GM12864 (cell line): ENCODE results near the gene EBLN2.

Experiments
- DNase-seq: peaks from one replicate; pipeline ENCODE4 v3.0.0-alpha.2; 2011; ENCODE audit warnings: low read depth
- H3K4me3 ChIP-seq: 2 replicates; pipeline ENCODE4 v1.5.1; 2011; ENCODE audit warnings: mild to moderate bottlenecking, low read depth, low read length, control low read depth
- CTCF ChIP-seq: IDR thresholded peaks from 2 replicates; pipeline ENCODE4 v1.5.1; 2011; ENCODE audit warnings: low read depth, mild to moderate bottlenecking, moderate library complexity, low read length, control low read depth, inconsistent platforms; ENCODE audit errors: missing control alignments

The EBLN2 gene

DNA sequence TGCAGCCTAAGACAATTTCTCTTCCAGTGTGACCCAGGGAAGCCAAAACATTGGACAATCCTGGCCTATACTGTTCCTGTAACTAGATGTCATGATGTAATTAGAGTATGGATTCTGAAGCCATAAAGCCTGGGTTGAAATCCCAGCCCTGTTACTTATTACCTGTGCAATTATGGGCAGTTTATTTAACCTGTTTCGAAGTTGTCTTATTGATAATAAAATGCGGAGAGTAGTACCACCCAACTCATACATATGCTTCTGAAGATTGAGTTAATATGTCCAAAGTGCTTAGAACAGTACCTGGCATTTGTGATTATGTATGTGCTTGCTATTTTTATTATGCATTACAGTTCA, 34.7 kb upstream of the EBLN2 start:
- DNase-seq: no peak
- no peak overlapping the region for H3K4me3 ChIP-seq
- TF ChIP-seq CTCF: no peak

GRCh38 chr3:73028803-73029202, 32.7 kb upstream of the EBLN2 start:
- no peak for DNase-seq
- H3K4me3 ChIP-seq: no peak overlapping the region
- TF ChIP-seq CTCF: no peak

GRCh38 chr3:73029321-73029796, 32.1 kb upstream of the EBLN2 start:
- DNase-seq: no peak
- no peak for TF ChIP-seq CTCF
- H3K4me3 ChIP-seq: no peak overlapping the region

GRCh38 chr3:73030073-73030597, 31.3 kb upstream of the EBLN2 start:
- DNase-seq: no peak
- no peak overlapping the region for H3K4me3 ChIP-seq
- TF ChIP-seq CTCF: no peak

DNA sequence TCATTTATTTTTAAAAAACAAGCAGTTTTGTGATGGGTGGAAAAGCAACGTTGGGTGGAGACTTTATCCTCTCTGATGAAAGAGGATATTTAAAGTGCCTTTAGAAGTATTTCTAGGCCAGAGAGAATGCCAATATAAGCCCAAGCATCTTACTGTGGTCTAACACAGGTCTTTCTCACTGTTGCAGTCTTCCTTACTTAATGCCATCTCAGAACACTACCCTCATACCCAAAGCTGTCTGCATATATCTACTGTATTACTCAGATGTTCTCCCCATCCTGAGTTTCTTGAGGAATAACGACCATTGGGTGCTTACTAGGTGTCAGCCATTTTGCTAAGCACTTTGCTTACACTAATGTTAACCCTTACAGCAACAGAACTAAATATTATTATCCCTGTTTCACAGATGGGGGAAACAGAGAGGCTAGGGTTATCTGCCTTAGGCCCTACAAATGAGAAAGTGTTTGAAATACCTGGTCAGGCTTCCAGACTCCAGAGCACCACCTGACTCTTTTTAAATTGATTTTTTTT, 29.8 kb upstream of the EBLN2 start:
- TF ChIP-seq CTCF: no peak
- H3K4me3 ChIP-seq: no peak overlapping the region
- no peak for DNase-seq

- DNase-seq: no peak
- H3K4me3 ChIP-seq: no peak overlapping the region
- no peak for TF ChIP-seq CTCF
These were observed 24.5 kb upstream of the EBLN2 start for GRCh38 chr3:73036694-73037591.
